ENCODE measurements around the gene PCDHA1.

DNA sequence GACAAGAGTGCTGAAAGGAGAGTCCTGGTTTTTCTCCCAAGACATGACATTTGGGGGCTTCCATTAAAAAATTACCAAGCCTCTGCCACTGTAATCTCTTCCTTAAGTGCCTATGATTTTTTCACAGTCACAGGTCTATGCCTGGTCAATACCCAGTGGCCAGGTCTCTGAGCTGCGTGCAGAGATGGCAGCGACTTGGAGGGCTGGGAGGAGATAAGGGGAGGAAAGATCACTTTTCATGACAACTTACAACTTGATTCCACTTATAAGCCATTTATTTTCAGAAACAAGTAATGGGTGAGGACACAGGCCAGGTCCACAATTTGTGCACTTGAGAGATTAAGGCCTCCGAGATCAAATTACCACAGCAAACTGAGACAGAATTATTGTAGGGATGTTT lies 178.4 kb downstream of the PCDHA1 start:
- TF ChIP-seq, protein P1, sequence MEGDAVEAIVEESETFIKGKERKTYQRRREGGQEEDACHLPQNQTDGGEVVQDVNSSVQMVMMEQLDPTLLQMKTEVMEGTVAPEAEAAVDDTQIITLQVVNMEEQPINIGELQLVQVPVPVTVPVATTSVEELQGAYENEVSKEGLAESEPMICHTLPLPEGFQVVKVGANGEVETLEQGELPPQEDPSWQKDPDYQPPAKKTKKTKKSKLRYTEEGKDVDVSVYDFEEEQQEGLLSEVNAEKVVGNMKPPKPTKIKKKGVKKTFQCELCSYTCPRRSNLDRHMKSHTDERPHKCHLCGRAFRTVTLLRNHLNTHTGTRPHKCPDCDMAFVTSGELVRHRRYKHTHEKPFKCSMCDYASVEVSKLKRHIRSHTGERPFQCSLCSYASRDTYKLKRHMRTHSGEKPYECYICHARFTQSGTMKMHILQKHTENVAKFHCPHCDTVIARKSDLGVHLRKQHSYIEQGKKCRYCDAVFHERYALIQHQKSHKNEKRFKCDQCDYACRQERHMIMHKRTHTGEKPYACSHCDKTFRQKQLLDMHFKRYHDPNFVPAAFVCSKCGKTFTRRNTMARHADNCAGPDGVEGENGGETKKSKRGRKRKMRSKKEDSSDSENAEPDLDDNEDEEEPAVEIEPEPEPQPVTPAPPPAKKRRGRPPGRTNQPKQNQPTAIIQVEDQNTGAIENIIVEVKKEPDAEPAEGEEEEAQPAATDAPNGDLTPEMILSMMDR (IDR thresholded peaks at IDR 0.05; ENCODE audit: low read depth, low read length, poor library complexity, severe bottlenecking): no peak
- TF ChIP-seq EZH2phosphoT487 (IDR thresholded peaks at IDR 0.05; ENCODE audit: borderline replicate concordance, low read length): no peak

Data from DOHH2 (cell line).